GM12891 (cell line): ENCODE results near the gene CMSS1.

Experiments
- PAX5 ChIP-seq: IDR thresholded peaks from 2 replicates; pipeline ENCODE4 v1.6.1; 2011; ENCODE audit warnings: low read length, moderate library complexity, mild to moderate bottlenecking; ENCODE audit not compliant: insufficient read depth, severe bottlenecking
- POLR2A ChIP-seq: IDR thresholded peaks from 2 replicates; pipeline ENCODE4 v1.6.1; 2011; ENCODE audit warnings: low read depth, low read length, control low read depth
- SPI1 ChIP-seq: IDR thresholded peaks from 2 replicates; pipeline ENCODE4 v1.6.1; 2011; ENCODE audit warnings: low read depth, low read length, control low read depth
- TAF1 ChIP-seq: IDR thresholded peaks from 2 replicates; pipeline ENCODE4 v1.6.1; 2011; ENCODE audit warnings: low read depth, low read length, control low read depth

- TF ChIP-seq POLR2A, result no peak
- no peak for TF ChIP-seq TAF1
- no peak for TF ChIP-seq PAX5
- no peak for TF ChIP-seq SPI1
Measured at GRCh38 chr3:99808163-99808794, 9.4 kb upstream of the CMSS1 start.
